Fibroblast of lung (primary cell): Measurements from ENCODE around the gene RBPJL. TPM values are rescaled to one million over a fixed set of nuclear protein-coding genes. Genes with fewer than 3 reads are reported as not detected.

ENCODE experiments used
- DNase-seq, 2 donors: peaks; one replicate each; pipeline versions ENCODE4 v3.0.0 to v3.0.0-alpha.2; 2010; ENCODE audit warnings: low read depth in 2 of 2
- H2AFZ ChIP-seq: 2 replicates; pipeline ENCODE4 v1.5.1; 2012; ENCODE audit warnings: low read length, control low read depth, inconsistent platforms
- H3K27ac ChIP-seq: 2 replicates; pipeline ENCODE4 v1.5.1; 2011; ENCODE audit warnings: low read length, control low read depth; ENCODE audit not compliant: insufficient read depth
- H3K27me3 ChIP-seq: 2 replicates; pipeline ENCODE4 v1.5.1; 2011; ENCODE audit warnings: mild to moderate bottlenecking, low read length; ENCODE audit not compliant: control insufficient read depth, insufficient read depth
- H3K36me3 ChIP-seq: 2 replicates; pipeline ENCODE4 v1.5.1; 2011; ENCODE audit warnings: low read length; ENCODE audit not compliant: control insufficient read depth, insufficient read depth
- H3K4me1 ChIP-seq: 2 replicates; pipeline ENCODE4 v1.5.1; 2011; ENCODE audit warnings: low read length; ENCODE audit not compliant: control insufficient read depth, insufficient read depth; ENCODE audit errors: extremely low read depth
- H3K4me2 ChIP-seq: 2 replicates; pipeline ENCODE4 v1.5.1; 2011; ENCODE audit warnings: low read length, control low read depth; ENCODE audit not compliant: insufficient read depth; ENCODE audit errors: extremely low read depth
- H3K4me3 ChIP-seq, 4 experiments: fragments of 200-600 bp in 1 of 4; sonication (generic) in 1 of 4; replicated peaks in 1 of 4; 2 replicates each; pipeline ENCODE4 v1.5.1; 2011 to 2016; ENCODE audit warnings: low read length in 4 of 4, low read depth in 3 of 4, mild to moderate bottlenecking in 3 of 4, control low read depth in 2 of 4, inconsistent platforms in 1 of 4, mixed read lengths in 1 of 4; ENCODE audit not compliant: insufficient read depth in 1 of 4; ENCODE audit errors: control extremely low read depth in 1 of 4
- H3K79me2 ChIP-seq: 2 replicates; pipeline ENCODE4 v1.5.1; 2012; ENCODE audit warnings: mild to moderate bottlenecking, low read length, inconsistent platforms; ENCODE audit not compliant: control insufficient read depth, insufficient read depth
- H3K9ac ChIP-seq: 2 replicates; pipeline ENCODE4 v1.5.1; 2011; ENCODE audit warnings: mild to moderate bottlenecking, low read length, control low read depth; ENCODE audit not compliant: insufficient read depth
- H3K9me3 ChIP-seq: 2 replicates; pipeline ENCODE4 v1.5.1; 2012; ENCODE audit warnings: low read depth, low read length; ENCODE audit not compliant: control insufficient read depth, insufficient read depth
- H4K20me1 ChIP-seq: 2 replicates; pipeline ENCODE4 v1.5.1; 2011; ENCODE audit warnings: low read length; ENCODE audit not compliant: control insufficient read depth, insufficient read depth; ENCODE audit errors: extremely low read depth
- EZH2 ChIP-seq: IDR thresholded peaks from 2 replicates; pipeline ENCODE4 v1.5.1; 2012; ENCODE audit warnings: low read length, control low read depth, mild to moderate bottlenecking; ENCODE audit errors: missing control alignments
- polyA plus RNA-seq, 2 donors: library from polyadenylated mRNA; depleted of rRNA in 1 of 2; stranded (reverse) in 1 of 2; unstranded in 1 of 2; fragments of >200 nt; gene quantifications; 2 replicates each; pipeline ENCODE4 v1.2.1, GENCODE V29; 2011 to 2012; ENCODE audit warnings: missing spikeins in 1 of 2
- total RNA-seq: library from RNA; depleted of rRNA; stranded (reverse); fragments of >200 nt; gene quantifications from 2 replicates; pipeline ENCODE4 v1.2.1, GENCODE V29; 2014
- TF ChIP-seq, protein P1 (sequence below), 2 donors: IDR thresholded peaks in 1 of 2; conservative IDR thresholded peaks in 1 of 2; 1 replicate in 1 of 2; 2 replicates in 1 of 2; pipeline ENCODE4 v1.5.1; 2011 to 2012; ENCODE audit warnings: low read length in 2 of 2, control low read depth in 1 of 2, inconsistent platforms in 1 of 2, low read depth in 1 of 2, mild to moderate bottlenecking in 1 of 2

RBPJL gene
- total and polyA plus RNA-seq, 2 donors (not counting 1 experiment from before 2014, with no cell fraction given) = not detected

DNA sequence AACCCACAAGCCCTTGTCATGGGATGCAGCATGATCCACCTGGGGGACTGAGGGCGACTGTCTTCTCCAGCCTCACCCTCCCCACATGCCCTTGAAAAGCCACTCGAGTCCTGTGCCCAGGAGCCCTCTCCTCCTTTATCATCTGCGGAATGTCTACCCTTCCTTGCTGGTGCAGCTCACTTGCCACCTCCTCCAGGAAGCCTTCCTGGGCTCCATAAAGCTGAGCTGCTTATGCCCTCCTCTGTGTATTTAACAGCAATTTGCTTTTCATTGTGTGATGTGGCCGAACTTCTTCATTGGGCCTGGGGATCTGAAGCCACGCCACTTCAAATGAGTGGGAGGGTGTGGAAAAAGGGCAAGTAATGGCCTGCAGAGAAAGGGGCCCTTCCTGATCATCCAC lies 17.8 kb upstream of the RBPJL start:
- H3K4me2 ChIP-seq = no peak overlapping the region
- H3K27ac ChIP-seq = no peak overlapping the region
- peaks cover 2% of the 10 kb centered on the region for H3K4me1 ChIP-seq
- no peak overlapping the region for H3K4me3 ChIP-seq
- no peak for TF ChIP-seq EZH2
- TF ChIP-seq, protein P1, sequence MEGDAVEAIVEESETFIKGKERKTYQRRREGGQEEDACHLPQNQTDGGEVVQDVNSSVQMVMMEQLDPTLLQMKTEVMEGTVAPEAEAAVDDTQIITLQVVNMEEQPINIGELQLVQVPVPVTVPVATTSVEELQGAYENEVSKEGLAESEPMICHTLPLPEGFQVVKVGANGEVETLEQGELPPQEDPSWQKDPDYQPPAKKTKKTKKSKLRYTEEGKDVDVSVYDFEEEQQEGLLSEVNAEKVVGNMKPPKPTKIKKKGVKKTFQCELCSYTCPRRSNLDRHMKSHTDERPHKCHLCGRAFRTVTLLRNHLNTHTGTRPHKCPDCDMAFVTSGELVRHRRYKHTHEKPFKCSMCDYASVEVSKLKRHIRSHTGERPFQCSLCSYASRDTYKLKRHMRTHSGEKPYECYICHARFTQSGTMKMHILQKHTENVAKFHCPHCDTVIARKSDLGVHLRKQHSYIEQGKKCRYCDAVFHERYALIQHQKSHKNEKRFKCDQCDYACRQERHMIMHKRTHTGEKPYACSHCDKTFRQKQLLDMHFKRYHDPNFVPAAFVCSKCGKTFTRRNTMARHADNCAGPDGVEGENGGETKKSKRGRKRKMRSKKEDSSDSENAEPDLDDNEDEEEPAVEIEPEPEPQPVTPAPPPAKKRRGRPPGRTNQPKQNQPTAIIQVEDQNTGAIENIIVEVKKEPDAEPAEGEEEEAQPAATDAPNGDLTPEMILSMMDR (conservative IDR thresholded peaks at IDR 0.05 in 1 of 2, IDR thresholded peaks at IDR 0.05 in 1 of 2; ENCODE audit: low read depth in 1 of 2, low read length in 2 of 2) = no peak
- H2AFZ ChIP-seq = no peak overlapping the region
- no peaks in the 10 kb centered on the region for H3K9me3 ChIP-seq
- no peaks in the 10 kb centered on the region for H3K36me3 ChIP-seq
- no peak for DNase-seq
- H3K27me3 ChIP-seq = peaks cover 21% of the 10 kb centered on the region
- no peaks in the 10 kb centered on the region for H3K79me2 ChIP-seq
- no peaks in the 10 kb centered on the region for H4K20me1 ChIP-seq
- no peak overlapping the region for H3K9ac ChIP-seq

DNA sequence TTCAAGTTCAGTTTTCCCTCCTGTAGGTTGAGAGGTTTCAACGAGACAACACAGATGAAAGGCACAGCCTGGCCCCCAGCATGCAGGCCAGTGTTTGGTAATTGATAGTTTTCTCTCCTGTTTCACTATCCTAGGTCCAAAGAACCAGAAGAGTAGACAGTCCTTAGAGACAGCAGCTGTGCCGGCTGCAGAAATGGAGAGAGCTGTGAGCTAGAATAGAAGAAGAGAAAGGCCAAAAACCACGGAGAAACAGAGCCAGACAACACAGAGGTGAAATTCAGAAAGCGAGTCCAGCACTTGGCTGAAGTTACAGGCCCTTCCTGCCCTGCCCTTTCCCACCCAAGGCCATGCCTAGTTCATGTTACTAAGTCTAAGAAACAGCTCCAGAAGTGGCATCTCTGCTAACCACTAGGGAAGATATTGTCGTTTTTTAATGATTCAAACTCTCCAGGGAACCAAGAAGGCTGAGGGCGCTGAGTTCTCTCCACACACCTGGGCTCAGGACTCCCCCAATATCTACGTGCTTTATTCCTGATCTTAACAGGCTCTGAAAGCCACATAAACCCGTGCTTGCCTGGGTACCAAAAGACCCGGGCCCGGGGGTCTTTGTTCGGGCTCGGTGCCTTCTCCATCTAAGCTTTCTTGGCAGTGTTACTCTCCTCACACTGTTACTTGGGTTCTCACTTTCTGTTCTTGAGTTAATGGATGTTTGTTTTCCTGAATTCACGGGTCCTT lies 16.5 kb upstream of the RBPJL start:
- no peaks in the 10 kb centered on the region for H3K79me2 ChIP-seq
- H3K9me3 ChIP-seq = no peaks in the 10 kb centered on the region
- H2AFZ ChIP-seq = no peak overlapping the region
- H3K27me3 ChIP-seq = peaks cover 19% of the 10 kb centered on the region
- H3K27ac ChIP-seq = no peak overlapping the region
- no peak overlapping the region for H3K4me3 ChIP-seq
- H3K36me3 ChIP-seq = no peaks in the 10 kb centered on the region
- DNase-seq = no peak
- H3K4me1 ChIP-seq = peaks cover 2% of the 10 kb centered on the region
- no peak overlapping the region for H3K4me2 ChIP-seq
- no peaks in the 10 kb centered on the region for H4K20me1 ChIP-seq
- TF ChIP-seq, protein P1 (conservative IDR thresholded peaks at IDR 0.05 in 1 of 2, IDR thresholded peaks at IDR 0.05 in 1 of 2; ENCODE audit: low read depth in 1 of 2, low read length in 2 of 2) = no peak
- TF ChIP-seq EZH2 = no peak
- no peak overlapping the region for H3K9ac ChIP-seq

DNA sequence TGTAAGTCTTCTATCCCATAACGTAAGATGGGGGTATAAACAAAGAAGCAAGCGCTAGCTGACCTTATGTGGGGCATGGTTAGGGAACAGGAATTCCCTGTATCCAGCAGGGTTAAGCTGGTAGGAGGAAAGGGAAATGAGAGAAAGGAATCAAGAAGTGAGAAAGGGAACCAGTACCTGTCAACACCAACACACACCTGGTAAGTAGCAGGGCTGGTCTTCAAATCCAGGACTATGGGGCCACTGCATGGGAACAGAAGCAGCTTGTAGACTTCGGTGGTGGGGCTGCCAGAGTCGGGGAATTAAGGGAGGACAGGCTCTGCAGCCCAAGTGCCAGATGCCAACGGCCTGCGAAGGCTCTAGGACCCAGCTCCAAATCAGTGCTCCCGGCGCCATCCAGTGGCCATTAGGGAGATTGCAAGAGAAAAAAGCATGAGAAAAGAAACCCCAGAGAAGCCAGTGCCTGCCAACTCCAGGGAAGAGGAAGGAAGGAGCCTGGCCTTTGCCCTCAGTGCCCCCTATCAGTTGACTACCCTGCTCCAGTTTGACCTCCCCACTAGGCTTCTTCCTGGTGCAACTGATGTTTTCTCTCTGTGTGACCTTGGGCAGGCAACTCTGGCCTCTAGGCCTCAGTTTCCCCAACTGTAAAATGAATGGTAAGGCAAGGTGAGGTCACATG lies 15.8 kb upstream of the RBPJL start:
- peak; percentile 37 to 71 for DNase-seq
- H3K27ac ChIP-seq = no peak overlapping the region
- no peak overlapping the region for H3K4me3 ChIP-seq
- peaks cover 2% of the 10 kb centered on the region for H3K4me1 ChIP-seq
- peaks cover 19% of the 10 kb centered on the region for H3K27me3 ChIP-seq
- no peaks in the 10 kb centered on the region for H3K9me3 ChIP-seq
- H4K20me1 ChIP-seq = no peaks in the 10 kb centered on the region
- no peaks in the 10 kb centered on the region for H3K79me2 ChIP-seq
- no peaks in the 10 kb centered on the region for H3K36me3 ChIP-seq
- H3K4me2 ChIP-seq = no peak overlapping the region
- H2AFZ ChIP-seq = no peak overlapping the region
- no peak overlapping the region for H3K9ac ChIP-seq
- TF ChIP-seq, protein P1 (conservative IDR thresholded peaks at IDR 0.05 in 1 of 2, IDR thresholded peaks at IDR 0.05 in 1 of 2; ENCODE audit: low read depth in 1 of 2, low read length in 2 of 2) = peak; percentile 91 to 94
- no peak for TF ChIP-seq EZH2
